Neural cell (in vitro differentiated cells): ENCODE results near the gene TCF12.

ENCODE experiments used
- CTCF ChIP-seq: fragments of 450-650 bp; IDR thresholded peaks from 2 replicates; pipeline ENCODE4 v1.5.1; 2014; ENCODE audit warnings: antibody characterized with exemption, mild to moderate bottlenecking, moderate library complexity; ENCODE audit not compliant: poor library complexity, severe bottlenecking
- EZH2 ChIP-seq: fragments of 200-600, 300-800 bp; shearing (Covaris generic), sonication (generic); IDR thresholded peaks from 2 replicates; pipeline ENCODE4 v1.6.1; 2014; ENCODE audit warnings: antibody characterized with exemption, low read length, borderline replicate concordance, mild to moderate bottlenecking; ENCODE audit not compliant: insufficient read depth, poor library complexity, severe bottlenecking
- POLR2AphosphoS5 ChIP-seq: IDR thresholded peaks from 2 replicates; pipeline ENCODE4 v1.6.1; 2012
- RAD21 ChIP-seq: fragments of 450-650 bp; conservative IDR thresholded peaks from 2 replicates; pipeline ENCODE4 v1.6.1; 2014; ENCODE audit warnings: antibody characterized with exemption, mild to moderate bottlenecking, moderate library complexity
- REST ChIP-seq: IDR thresholded peaks from 2 replicates; pipeline ENCODE4 v1.6.1; 2012; ENCODE audit warnings: borderline replicate concordance
- SMC3 ChIP-seq: fragments of 450-650 bp; conservative IDR thresholded peaks from 2 replicates; pipeline ENCODE4 v1.6.1; 2014; ENCODE audit warnings: antibody characterized with exemption, mild to moderate bottlenecking, moderate library complexity; ENCODE audit not compliant: poor library complexity
- TAF1 ChIP-seq: IDR thresholded peaks from 2 replicates; pipeline ENCODE4 v1.6.1; 2012; ENCODE audit warnings: low read depth

- no peak for TF ChIP-seq EZH2
- no peak for TF ChIP-seq CTCF
- TF ChIP-seq REST, result no peak
- TF ChIP-seq POLR2AphosphoS5, result no peak
- TF ChIP-seq TAF1, result no peak
- TF ChIP-seq RAD21, result no peak
- no peak for TF ChIP-seq SMC3
These were observed 64.5 kb downstream of the TCF12 start for GRCh38 chr15:56982987-56983386.
